Measurements from ENCODE around the gene TRIM41.

DNA sequence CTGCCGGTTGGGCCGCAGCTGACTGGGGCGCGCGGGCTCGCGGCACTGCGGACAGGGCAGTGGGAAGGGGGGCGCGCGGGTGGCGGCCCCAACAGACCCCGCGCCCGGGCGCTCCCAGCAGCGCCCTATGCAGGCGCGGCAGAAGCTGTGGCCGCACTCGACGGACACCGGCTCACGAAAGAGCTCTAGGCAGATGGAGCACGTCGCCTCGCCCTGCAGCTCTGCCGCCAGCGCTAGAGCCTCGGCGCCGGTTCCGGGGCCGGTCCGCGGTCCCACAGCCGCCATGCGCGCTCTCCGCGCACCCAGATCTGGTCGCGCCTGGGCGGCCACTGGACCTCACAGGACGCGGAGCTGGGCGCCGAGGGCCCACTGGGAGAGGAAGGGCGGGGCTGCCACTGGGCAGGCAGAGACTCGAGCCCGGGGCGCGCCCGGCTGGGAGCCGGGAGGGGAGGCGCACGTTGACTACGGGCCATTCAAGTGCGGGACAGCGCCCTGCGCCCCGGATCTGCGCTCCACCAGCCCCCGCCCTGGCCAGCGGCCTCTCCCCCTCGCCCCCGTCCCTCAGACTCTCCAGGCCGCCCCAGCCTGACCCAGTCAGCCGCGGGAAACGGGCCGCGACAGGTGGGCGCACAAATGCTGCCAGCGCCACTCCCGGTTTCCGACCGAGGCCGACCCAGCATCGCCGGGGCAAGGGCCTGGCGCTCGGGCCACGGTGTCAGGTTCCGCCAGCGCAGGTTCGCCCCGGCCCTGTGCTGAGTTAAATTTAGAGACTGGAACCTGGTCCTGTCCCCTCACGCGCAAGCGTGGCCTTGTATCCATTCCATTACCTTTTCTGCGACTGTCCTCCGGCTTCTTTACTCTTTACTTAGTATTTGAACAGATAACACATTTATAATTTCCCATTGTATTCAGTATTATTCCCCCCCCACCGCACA lies 18.0 kb upstream of the TRIM41 start, which contains the start of gene TRIM7:
- TF ChIP-seq CTCF (conservative IDR thresholded peaks at IDR 0.05 in 1 of 2, IDR thresholded peaks at IDR 0.05 in 1 of 2; ENCODE audit: extremely low read depth in 1 of 2, insufficient read depth in 1 of 2, low read depth in 1 of 2, low read length in 2 of 2) = no peak
- TF ChIP-seq EZH2 (IDR thresholded peaks at IDR 0.05; ENCODE audit: borderline replicate concordance, low read length) = no peak
